Measurements from ENCODE around the gene TAPBP.
"Not testable (repeated sequence)": the region's sequence is repeated elsewhere in the genome, so short reads cannot be mapped to it uniquely, and the experiment has no call there.

The TAPBP gene

GRCh38 chr6:33275795-33276580, 37.9 kb downstream of the TAPBP start:
- DNase-seq, result not testable (repeated sequence)

- DNase-seq, result no peak
Observed at GRCh38 chr6:33273924-33274902, 39.7 kb downstream of the TAPBP start.

- DNase-seq, result no peak
Observed at GRCh38 chr6:33273129-33273923, 40.6 kb downstream of the TAPBP start.

GRCh38 chr6:33272275-33273128, 41.4 kb downstream of the TAPBP start:
- DNase-seq, result no peak

- peak; percentile 99 for DNase-seq
Observed at GRCh38 chr6:33271468-33272274, 42.2 kb downstream of the TAPBP start, which contains the start of the genes RPS18 and VPS52. Gene RPS18 (plus strand): TSS chr6:33272075. CDS start chr6:33272120, 45 bp downstream. Gene VPS52 (minus strand): TSS chr6:33271876. CDS start chr6:33271675, 201 bp downstream.

- no peak for DNase-seq
Observed at GRCh38 chr6:33271117-33271467, 42.8 kb downstream of the TAPBP start.

GRCh38 chr6:33264015-33264414, 49.9 kb downstream of the TAPBP start:
- no peak for DNase-seq

- DNase-seq, result not testable (repeated sequence)
Observed at GRCh38 chr6:33262490-33262889, 51.4 kb downstream of the TAPBP start.

- no peak for DNase-seq
Observed at GRCh38 chr6:33259032-33259431, 54.8 kb downstream of the TAPBP start.

- no peak for DNase-seq
Observed at GRCh38 chr6:33254591-33254990, 59.3 kb downstream of the TAPBP start.

GRCh38 chr6:33252759-33253158, 61.1 kb downstream of the TAPBP start:
- no peak for DNase-seq

- no peak for DNase-seq
Observed at GRCh38 chr6:33251395-33252012, 62.4 kb downstream of the TAPBP start.

- DNase-seq, result no peak
Observed at GRCh38 chr6:33250731-33251130, 63.1 kb downstream of the TAPBP start.

- DNase-seq, result no peak
Observed at GRCh38 chr6:33249732-33250630, 63.9 kb downstream of the TAPBP start.
